Measurements from ENCODE around the gene CRTC3. TPM values are rescaled to one million over a fixed set of nuclear protein-coding genes. Genes with fewer than 3 reads are reported as not detected.

The CRTC3 gene
- total RNA-seq, 1 experiment from 2014 or later, result 3.9 TPM

- Histone ChIP-seq H3K4me1 (ENCODE audit: insufficient read depth, low read length) (no peaks in the 10 kb centered on the region), H4K20me1 (ENCODE audit: control insufficient read depth, insufficient read depth, insufficient read length) (no peaks in the 10 kb centered on the region), H2BK120ac (ENCODE audit: low read depth, low read length, poor library complexity, severe bottlenecking) (no peak overlapping the region), H4K8ac (replicated peaks; ENCODE audit: insufficient read length, low read depth, low read length) (no peak overlapping the region), H3K9me3 (ENCODE audit: control insufficient read depth, low read depth, low read length) (no peaks in the 10 kb centered on the region), H3K79me2 (ENCODE audit: insufficient read depth, low read length) (no peaks in the 10 kb centered on the region), H4K91ac (ENCODE audit: insufficient read length, low read depth, low read length) (no peak overlapping the region), H2BK5ac (ENCODE audit: insufficient read length, low read length) (no peak overlapping the region), H2BK20ac (ENCODE audit: low read depth, low read length, poor library complexity, severe bottlenecking) (no peak overlapping the region), H3K23me2 (ENCODE audit: insufficient read length, low read depth, low read length, poor library complexity, severe bottlenecking) (no peaks in the 10 kb centered on the region), H3K4me2 (ENCODE audit: insufficient read depth, insufficient read length, low read length) (no peak overlapping the region), H3T11ph (ENCODE audit: low read length) (no peak overlapping the region), H3K4ac (ENCODE audit: low read depth, low read length) (no peak overlapping the region), H3K27ac (ENCODE audit: insufficient read length, low read depth, low read length) (no peak overlapping the region), H2AFZ (ENCODE audit: low read length) (no peak overlapping the region), H2AK5ac (ENCODE audit: insufficient read length, low read length) (no peak overlapping the region), H3K23ac (ENCODE audit: insufficient read length, low read depth, low read length) (no peak overlapping the region), H3K14ac (ENCODE audit: insufficient read depth, low read length) (no peak overlapping the region), H2BK15ac (ENCODE audit: low read depth, low read length) (no peak overlapping the region), H3K79me1 (ENCODE audit: insufficient read depth, low read depth, low read length, poor library complexity, severe bottlenecking) (no peaks in the 10 kb centered on the region), H3K9ac (ENCODE audit: extremely low read depth, insufficient read length, low read length) (no peak overlapping the region), H3K56ac (ENCODE audit: insufficient read length, low read depth, low read length) (no peak overlapping the region), H4K5ac (ENCODE audit: insufficient read length, low read depth, low read length) (no peak overlapping the region), H2BK12ac (ENCODE audit: insufficient read length, low read depth, low read length) (no peak overlapping the region), H3K18ac (ENCODE audit: insufficient read length, low read depth, low read length) (no peak overlapping the region), H3K27me3 (ENCODE audit: insufficient read depth, low read length) (no peaks in the 10 kb centered on the region)
- TF ChIP-seq, protein P1, sequence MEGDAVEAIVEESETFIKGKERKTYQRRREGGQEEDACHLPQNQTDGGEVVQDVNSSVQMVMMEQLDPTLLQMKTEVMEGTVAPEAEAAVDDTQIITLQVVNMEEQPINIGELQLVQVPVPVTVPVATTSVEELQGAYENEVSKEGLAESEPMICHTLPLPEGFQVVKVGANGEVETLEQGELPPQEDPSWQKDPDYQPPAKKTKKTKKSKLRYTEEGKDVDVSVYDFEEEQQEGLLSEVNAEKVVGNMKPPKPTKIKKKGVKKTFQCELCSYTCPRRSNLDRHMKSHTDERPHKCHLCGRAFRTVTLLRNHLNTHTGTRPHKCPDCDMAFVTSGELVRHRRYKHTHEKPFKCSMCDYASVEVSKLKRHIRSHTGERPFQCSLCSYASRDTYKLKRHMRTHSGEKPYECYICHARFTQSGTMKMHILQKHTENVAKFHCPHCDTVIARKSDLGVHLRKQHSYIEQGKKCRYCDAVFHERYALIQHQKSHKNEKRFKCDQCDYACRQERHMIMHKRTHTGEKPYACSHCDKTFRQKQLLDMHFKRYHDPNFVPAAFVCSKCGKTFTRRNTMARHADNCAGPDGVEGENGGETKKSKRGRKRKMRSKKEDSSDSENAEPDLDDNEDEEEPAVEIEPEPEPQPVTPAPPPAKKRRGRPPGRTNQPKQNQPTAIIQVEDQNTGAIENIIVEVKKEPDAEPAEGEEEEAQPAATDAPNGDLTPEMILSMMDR (conservative IDR thresholded peaks at IDR 0.05), result no peak
- Mint-ChIP-seq H3K9me3 (no peaks in the 10 kb centered on the region), H3K4me1 (no peaks in the 10 kb centered on the region), H3K4me3 (no peak overlapping the region), H3K36me3 (ENCODE audit: insufficient read depth in 1 of 3, low read depth in 3 of 3) (peaks cover 10 to 53% (median 52%) of the 10 kb centered on the region in 3 experiments; a peak in 6 of 7 replicates), H3K27ac (0 out of 7 replicates have a peak overlapping the region, but pooled peaks of 1 of the 3 experiments have one; percentile 23), H3K27me3 (ENCODE audit: low read depth) (no peaks in the 10 kb centered on the region)
- DNase-seq, result peak; percentile 33
- no CpG with 5 or more reads among the region's 6 CpGs for WGBS (ENCODE audit: extremely low coverage, insufficient read length, low lambda C conversion rate)
Measured at GRCh38 chr15:90497912-90498311, 31.8 kb upstream of the CRTC3 start.
